H54 (cell line): ENCODE measurements around the gene MAP1LC3A.

Source experiments
- DNase-seq: peaks from one replicate; pipeline ENCODE4 v3.0.0; 2011; ENCODE audit warnings: low spot score, mixed read lengths; ENCODE audit not compliant: insufficient read length
- FAIRE-seq: peaks from 3 replicates; lab custom pipeline; 2011; peaks lifted over from hg19 to GRCh38; lab: Jason Lieb, UNC
- POLR2A ChIP-seq: IDR thresholded peaks from 2 replicates; pipeline ENCODE4 v1.6.1; 2011; ENCODE audit warnings: low read depth, mild to moderate bottlenecking, low read length

MAP1LC3A gene

DNA sequence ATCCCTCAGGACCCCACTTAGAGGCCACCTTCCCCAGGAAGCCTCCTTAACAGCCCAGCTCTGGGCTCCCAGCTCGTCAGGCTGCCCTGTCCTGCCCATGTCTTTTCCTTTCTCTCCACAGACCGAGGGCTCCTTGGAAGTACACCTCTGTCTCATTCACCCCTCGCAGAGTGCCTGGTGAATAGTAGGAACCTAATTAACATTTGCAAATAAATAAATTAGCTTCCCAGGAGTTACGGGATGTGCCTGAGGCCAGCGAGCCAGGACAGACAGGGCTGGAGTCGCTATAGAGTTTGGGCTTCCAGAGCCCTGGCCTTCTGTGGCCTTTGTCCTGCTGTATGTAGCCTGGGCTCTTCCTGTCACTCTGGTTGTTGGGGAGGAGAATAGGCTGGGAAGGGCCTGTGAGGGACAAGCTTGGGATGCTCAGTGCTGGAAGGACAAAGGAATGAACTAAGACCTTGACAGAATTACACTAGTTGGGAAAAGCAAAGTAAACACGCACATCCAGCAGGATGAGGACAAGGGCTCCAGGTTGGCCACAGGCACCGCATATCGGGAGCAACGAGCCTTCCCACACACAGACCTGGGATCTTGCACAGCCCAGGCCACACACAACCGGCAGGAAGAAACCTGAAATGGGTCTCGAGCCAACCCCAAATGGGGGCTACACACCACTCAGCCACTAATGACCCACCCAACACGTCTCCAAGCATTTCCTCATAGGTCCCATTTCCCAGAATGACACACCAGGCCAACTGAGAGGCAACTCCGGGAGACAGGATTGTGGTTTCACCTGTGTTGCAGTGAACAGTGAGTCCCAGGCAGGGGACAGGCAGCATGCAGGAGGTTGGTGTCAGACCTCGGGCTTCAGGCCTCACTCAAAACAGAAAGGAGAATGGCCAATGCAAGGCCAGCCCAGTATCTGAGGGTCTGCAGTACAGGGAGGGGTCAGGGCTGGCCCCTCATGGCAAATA is 9.7 kb downstream of the MAP1LC3A start:
- DNase-seq: no peak
- FAIRE-seq: no peak
- no peak for TF ChIP-seq POLR2A

DNA sequence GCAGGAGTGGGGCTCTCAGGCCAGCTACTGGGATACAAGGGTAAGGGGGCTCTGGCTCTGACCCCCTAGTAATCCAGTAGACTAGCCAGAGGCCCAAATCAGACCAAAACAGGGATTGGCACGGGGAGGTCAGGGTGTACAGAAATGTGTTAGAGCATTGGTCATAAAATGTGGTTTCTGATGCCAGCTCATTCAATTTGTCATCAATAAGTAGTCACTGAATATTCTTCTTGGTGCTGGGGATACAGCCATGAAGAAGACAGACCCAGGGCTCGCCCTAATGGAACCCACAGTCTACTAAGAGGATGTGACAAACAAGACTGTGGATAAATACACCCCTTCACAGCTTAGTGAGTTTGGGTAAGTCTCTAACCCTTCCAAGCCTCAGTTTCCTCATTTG is 11.1 kb downstream of the MAP1LC3A start:
- FAIRE-seq (no peak), DNase-seq (no peak)
- no peak for TF ChIP-seq POLR2A

DNA sequence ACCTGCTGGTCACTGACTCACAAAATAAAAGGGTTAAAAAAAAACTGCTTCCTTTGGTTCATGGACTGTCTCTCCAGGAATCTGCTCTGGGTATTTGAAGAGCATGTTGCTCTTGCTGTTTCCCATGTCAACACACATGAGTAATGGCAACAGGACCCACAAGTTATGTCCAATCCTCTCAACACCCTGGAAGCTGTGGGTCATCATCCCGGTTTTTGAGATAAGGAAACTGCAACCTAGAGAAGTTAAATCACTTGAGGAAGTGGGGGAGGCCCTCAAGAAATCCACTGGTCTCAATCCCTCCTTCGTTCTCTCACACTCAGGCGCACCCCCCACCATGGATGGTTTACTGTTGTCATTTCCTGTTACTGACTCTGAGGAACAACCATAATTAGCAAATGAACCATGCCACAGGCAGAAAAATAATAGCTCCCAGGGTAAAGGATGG is 12.4 kb downstream of the MAP1LC3A start:
- FAIRE-seq (no peak), DNase-seq (no peak)
- no peak for TF ChIP-seq POLR2A

DNA sequence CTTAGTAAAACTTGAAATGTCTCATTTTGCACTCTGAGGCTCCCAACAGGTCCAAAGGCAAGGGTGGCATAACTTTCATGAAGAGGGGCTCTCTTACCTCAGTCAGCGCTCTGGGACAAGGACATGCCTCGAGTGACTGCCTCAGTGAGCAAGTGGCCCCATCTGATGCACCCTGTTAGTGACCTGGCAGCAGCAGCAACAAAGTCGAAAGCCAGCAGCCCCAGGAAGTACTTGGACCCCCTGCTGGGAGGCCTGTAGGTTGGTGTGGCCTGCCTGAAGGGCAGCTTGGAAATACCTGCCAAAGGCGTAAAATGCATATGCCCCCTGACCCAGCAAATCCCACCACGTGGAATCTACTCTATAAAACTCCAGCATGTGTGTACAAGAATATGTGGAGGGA is 13.2 kb downstream of the MAP1LC3A start:
- TF ChIP-seq POLR2A: no peak
- FAIRE-seq (no peak), DNase-seq (no peak)

DNA sequence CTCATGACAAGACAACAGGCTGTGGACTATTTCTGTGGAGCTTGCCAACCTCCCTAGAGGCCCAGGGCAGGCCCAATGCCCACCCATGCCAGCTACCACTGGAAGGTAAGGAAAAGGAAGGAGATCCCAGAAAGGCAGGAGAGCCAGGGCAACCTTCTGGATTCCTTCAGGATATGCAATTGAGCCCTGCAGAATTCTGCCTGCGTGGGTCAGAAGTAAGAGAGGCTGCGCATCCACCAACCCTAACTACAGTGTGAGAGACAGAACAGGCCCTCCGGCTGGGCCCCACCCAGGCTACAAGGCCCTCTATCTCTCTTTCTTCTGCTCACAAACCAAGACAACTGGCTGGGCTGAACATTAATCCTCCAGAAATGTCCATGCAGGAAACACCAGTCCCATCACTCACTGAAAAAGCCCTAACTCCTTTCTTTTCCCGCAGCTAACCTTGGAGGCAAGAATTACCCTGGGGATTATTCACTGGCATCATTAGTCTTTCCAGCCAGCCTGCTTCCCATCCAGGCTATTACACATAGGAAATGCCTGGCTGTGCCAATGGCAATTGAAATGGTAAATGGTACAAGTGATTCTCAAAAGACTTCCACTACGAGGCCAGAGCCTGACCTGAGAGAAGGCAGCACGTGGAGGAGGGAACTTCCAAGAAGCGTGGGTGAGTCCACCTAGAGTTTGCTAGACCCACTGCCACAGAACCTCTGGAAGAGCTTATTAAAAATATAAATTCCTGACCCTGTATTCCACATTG is 15.2 kb downstream of the MAP1LC3A start:
- FAIRE-seq (no peak), DNase-seq (no peak)
- no peak for TF ChIP-seq POLR2A

DNA sequence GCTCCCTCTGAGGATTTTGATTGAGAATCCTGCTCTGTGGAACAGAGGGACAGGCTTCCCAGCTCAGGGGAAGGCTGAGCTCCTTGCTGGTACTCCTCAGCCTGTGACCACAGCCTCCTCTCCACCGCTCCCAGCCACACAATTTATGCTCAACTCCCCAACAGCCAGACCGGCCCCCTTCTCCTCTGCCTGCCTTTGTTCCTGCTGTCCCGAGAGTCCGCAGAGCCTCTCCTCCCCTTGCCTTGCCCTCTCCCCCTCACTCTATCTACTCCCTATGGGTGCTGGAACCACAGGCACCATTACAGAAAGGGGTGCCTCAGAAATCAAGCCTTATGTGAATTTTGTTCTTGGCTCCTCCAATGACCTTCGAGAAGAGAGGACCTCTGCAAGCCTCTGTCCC is 15.9 kb downstream of the MAP1LC3A start:
- FAIRE-seq (no peak), DNase-seq (no peak)

DNA sequence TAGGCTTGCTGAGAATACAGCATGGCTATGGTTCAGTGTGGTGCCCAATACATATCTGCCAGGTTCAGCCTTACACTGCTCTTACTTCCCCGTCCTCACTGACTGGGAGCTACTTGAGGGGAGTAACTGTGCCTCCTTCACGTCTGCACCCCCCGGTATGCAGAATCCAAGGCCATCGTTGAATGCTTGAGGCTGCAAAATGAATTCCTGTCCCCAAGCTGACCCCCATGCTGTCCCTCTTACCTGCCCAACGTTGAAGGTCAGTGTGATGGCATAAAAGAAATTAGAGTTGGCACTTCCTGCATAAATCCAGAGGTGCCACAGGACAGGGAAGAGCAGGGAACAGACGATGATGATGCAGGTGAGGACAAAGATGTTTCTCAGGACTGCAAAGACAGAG is 16.3 kb downstream of the MAP1LC3A start:
- DNase-seq: no peak
- no peak for FAIRE-seq
- no peak for TF ChIP-seq POLR2A

More for the DNA sequence above, 15.9 kb downstream of the MAP1LC3A start:
- TF ChIP-seq POLR2A: no peak

DNA sequence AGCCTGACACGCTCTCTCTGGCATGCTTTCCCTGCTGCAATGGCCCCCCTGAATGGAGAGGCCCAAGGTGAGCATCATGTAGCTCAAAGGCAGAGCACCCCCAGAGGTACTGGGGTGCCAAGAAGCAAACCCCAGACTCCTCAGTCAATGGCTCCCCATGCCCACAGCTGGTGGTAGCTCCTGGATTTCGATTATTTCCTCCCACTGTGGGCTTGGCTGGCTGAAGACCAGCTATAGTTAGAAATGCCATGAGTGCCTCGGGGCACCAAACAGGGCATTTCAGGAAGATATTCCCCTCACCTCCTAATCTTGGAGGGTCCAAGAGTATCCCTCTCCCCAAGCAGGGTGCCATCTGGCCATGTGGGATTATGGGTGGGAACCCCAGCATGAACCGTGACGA is 16.8 kb downstream of the MAP1LC3A start:
- FAIRE-seq (no peak), DNase-seq (no peak)
- TF ChIP-seq POLR2A: no peak

DNA sequence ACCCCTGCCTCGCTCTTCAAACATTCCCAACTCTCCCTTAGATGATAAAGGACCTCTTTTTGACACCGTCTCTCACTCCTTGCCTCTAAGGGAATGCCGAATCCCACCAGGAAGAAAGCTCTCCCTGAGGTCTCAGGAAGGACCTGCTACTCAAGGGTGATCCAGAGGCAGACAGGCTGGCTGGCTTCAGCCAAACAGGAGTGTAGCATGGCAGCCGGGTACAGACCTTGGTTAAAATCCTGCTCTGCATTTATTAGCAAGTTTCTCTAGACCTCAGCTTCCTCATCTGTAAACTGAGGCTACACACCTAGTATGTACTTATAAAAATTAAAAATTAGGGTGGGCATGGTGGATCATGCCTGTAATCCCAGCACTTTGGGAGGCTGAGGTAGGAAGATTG is 17.2 kb downstream of the MAP1LC3A start:
- TF ChIP-seq POLR2A: no peak
- FAIRE-seq (no peak), DNase-seq (no peak)

DNA sequence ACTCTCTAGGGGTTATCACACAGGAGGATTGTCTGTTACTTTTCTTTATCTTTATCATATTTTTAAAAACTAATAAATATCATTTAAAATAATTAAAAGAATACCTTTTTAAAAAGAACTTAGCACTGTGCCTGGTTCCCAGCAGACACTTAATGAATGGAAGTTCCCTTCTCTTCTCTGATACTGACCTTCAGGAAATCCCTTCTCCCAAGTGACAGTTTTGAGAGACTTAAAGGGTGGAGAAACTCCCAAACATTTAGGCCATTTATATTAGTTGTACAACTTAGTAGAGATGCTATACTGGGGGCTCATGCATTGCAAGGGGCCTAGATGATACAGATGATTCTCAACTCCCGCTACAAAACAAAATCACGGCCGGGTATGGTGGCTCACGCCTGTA is 18.5 kb downstream of the MAP1LC3A start:
- FAIRE-seq (no peak), DNase-seq (no peak)
- TF ChIP-seq POLR2A: no peak

DNA sequence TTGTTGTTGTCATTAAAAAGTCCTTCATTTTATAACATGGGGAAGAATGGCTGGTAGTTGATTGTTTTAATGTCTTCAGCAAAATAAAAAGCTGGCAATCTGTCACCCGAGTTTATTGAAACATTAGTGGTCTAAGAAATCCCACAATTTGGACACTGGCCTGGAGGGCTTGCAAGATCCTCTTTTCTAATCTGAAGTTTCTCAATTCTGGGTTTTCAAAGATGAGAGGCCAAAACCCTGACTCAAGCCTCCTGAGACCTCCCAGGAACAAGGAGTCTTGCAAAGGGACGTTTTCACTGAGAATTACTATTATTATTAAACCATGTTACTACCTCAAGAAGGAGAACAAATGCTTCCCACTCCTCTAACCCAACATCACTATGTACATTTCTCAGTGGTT is 19.5 kb downstream of the MAP1LC3A start:
- TF ChIP-seq POLR2A: no peak
- DNase-seq (no peak), FAIRE-seq (no peak)

DNA sequence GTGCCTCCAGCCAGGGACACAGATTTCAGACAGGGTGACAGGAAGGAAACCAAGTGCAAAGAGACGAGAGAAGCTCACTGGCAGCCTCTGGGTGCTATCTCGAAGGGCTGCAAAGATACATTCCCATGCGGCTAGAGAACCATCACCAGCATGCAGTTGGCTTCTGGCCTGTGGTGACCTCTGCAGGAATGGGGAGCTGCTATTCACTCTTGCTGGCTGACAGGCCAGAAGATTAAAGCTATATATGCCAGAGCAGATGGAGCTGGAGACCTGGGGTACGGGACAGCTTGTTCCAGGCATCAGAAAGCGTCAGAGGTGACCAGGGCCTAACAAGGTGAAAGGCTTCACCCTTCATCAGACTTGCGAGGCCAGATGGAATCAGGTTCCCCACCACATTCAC is 20.0 kb downstream of the MAP1LC3A start:
- FAIRE-seq (no peak), DNase-seq (no peak)
- TF ChIP-seq POLR2A: no peak

DNA sequence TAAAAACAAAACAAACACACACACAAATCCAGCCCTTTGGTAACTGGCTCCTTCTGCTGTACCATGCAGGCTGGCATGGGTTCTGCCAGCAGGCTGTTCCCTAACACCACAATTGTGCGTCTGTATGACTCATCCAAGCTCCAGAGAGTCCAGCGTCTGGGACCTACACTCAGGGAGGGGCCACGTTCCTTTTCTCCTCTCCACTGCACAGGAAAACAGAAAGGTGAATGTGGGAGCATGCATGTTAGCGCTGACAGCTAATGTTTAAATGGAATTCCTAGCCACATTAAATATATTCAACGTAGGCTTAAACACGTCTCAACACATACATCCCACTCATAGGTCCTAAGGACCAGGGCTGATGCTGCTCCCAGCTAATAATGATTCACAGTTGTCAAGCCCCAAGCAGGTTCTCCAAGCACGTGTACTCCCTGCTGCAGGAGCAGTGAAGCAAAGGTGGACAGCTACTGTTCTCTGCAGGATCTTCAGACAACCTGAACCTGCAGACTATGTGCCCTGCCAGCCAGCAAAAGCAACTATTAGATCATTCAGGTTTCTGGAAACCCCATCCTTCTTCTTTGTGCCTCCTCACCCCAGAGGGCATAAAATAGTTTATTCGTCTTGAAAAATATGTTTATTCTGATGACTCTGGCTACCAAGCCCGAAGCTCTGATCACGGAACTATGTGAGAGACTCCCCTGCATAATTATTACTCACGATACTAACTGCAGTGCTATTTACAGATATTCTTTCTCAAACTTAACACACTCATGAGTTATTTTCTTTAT is 20.9 kb downstream of the MAP1LC3A start:
- DNase-seq: peak; percentile 65
- FAIRE-seq: no peak
- no peak for TF ChIP-seq POLR2A
